Measurements from ENCODE around the gene CDH11.

The CDH11 gene

DNA sequence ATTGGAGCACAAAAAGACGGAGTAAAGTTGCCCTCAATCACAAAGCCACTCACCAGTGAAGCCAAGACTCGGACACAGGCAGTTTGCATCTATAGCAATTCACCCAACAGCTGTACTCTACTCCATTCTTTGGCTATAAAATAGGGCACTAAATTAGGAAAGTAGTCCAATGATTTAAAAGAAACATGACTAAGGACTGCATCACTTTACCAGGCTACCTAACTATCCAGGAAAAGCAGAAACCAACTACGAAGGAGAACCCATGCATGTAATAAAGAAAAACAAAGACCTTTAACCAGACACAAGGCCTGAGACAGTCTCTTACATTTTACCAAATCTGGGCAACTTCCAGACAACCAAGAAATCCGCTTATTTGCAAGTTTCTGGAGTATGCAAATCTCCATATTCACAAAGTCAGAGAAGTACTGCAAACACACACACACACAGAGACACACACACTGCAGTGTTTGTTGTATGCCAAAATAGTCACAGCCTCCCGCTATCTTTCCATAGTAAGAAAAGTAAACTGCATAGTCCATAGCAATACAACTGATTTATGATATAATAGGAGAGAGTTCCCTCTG is 59.8 kb downstream of the CDH11 start:
- no peaks in the 10 kb centered on the region for H3K9me3 ChIP-seq (ENCODE audit: low read length)
- H3K4me1 ChIP-seq (ENCODE audit: insufficient read depth, low read length, severe bottlenecking) = no peaks in the 10 kb centered on the region
- no peaks in the 10 kb centered on the region for H3K36me3 ChIP-seq (ENCODE audit: insufficient read depth, low read length)
- no peaks in the 10 kb centered on the region for H3K79me2 ChIP-seq (ENCODE audit: insufficient read depth, low read length)
- H3K27ac ChIP-seq (ENCODE audit: low read depth, low read length, poor library complexity, severe bottlenecking) = no peak overlapping the region
- no peaks in the 10 kb centered on the region for H3K27me3 ChIP-seq (ENCODE audit: insufficient read depth, low read length)
- no peak overlapping the region for H3K9ac ChIP-seq (ENCODE audit: low read length)
- H3K4me3 ChIP-seq (ENCODE audit: low read depth, low read length, poor library complexity, severe bottlenecking) = no peak overlapping the region
- H3K9me2 ChIP-seq (ENCODE audit: low read depth, low read length) = no peaks in the 10 kb centered on the region
- H3K4me2 ChIP-seq (ENCODE audit: low read length) = no peak overlapping the region
- H2AFZ ChIP-seq (ENCODE audit: low read length) = no peak overlapping the region
- no peaks in the 10 kb centered on the region for H4K20me1 ChIP-seq (ENCODE audit: insufficient read depth, low read length)
- TF ChIP-seq EZH2 (IDR thresholded peaks at IDR 0.05; ENCODE audit: borderline replicate concordance, low read length) = no peak
- TF ChIP-seq, protein P1, sequence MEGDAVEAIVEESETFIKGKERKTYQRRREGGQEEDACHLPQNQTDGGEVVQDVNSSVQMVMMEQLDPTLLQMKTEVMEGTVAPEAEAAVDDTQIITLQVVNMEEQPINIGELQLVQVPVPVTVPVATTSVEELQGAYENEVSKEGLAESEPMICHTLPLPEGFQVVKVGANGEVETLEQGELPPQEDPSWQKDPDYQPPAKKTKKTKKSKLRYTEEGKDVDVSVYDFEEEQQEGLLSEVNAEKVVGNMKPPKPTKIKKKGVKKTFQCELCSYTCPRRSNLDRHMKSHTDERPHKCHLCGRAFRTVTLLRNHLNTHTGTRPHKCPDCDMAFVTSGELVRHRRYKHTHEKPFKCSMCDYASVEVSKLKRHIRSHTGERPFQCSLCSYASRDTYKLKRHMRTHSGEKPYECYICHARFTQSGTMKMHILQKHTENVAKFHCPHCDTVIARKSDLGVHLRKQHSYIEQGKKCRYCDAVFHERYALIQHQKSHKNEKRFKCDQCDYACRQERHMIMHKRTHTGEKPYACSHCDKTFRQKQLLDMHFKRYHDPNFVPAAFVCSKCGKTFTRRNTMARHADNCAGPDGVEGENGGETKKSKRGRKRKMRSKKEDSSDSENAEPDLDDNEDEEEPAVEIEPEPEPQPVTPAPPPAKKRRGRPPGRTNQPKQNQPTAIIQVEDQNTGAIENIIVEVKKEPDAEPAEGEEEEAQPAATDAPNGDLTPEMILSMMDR (IDR thresholded peaks at IDR 0.05; ENCODE audit: low read length) = no peak
- H3F3A ChIP-seq (ENCODE audit: insufficient read depth, low read length) = no peaks in the 10 kb centered on the region

DNA sequence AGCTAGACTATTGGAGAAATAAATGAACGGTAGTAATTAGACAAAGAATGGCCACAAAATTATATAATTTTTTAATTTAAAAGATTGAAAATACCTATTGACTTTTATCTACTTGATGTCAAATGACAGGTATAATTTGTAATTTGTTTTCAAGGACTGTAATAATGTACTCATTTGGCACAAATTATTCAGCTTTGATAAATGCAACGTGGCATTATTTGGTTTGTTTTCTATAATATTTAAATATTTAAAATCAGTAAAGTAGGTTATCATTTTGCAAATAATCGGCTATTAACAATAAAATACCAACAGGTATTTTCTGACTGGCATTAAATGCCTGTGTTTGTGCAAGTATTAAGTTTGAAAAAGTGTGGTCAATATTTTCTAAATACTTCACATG is 60.6 kb downstream of the CDH11 start:
- H3K79me2 ChIP-seq (ENCODE audit: insufficient read depth, low read length) = no peaks in the 10 kb centered on the region
- no peak overlapping the region for H2AFZ ChIP-seq (ENCODE audit: low read length)
- TF ChIP-seq EZH2 (IDR thresholded peaks at IDR 0.05; ENCODE audit: borderline replicate concordance, low read length) = no peak
- TF ChIP-seq, protein P1 (IDR thresholded peaks at IDR 0.05; ENCODE audit: low read length) = no peak
- no peaks in the 10 kb centered on the region for H3K4me1 ChIP-seq (ENCODE audit: insufficient read depth, low read length, severe bottlenecking)
- no peak overlapping the region for H3K4me2 ChIP-seq (ENCODE audit: low read length)
- H3K27ac ChIP-seq (ENCODE audit: low read depth, low read length, poor library complexity, severe bottlenecking) = no peak overlapping the region
- no peaks in the 10 kb centered on the region for H3K36me3 ChIP-seq (ENCODE audit: insufficient read depth, low read length)
- H3K9me3 ChIP-seq (ENCODE audit: low read length) = no peaks in the 10 kb centered on the region
- H3K9me2 ChIP-seq (ENCODE audit: low read depth, low read length) = no peaks in the 10 kb centered on the region
- H3K27me3 ChIP-seq (ENCODE audit: insufficient read depth, low read length) = no peaks in the 10 kb centered on the region
- no peaks in the 10 kb centered on the region for H3F3A ChIP-seq (ENCODE audit: insufficient read depth, low read length)
- H3K4me3 ChIP-seq (ENCODE audit: low read depth, low read length, poor library complexity, severe bottlenecking) = no peak overlapping the region
- no peak overlapping the region for H3K9ac ChIP-seq (ENCODE audit: low read length)
- H4K20me1 ChIP-seq (ENCODE audit: insufficient read depth, low read length) = no peaks in the 10 kb centered on the region

DNA sequence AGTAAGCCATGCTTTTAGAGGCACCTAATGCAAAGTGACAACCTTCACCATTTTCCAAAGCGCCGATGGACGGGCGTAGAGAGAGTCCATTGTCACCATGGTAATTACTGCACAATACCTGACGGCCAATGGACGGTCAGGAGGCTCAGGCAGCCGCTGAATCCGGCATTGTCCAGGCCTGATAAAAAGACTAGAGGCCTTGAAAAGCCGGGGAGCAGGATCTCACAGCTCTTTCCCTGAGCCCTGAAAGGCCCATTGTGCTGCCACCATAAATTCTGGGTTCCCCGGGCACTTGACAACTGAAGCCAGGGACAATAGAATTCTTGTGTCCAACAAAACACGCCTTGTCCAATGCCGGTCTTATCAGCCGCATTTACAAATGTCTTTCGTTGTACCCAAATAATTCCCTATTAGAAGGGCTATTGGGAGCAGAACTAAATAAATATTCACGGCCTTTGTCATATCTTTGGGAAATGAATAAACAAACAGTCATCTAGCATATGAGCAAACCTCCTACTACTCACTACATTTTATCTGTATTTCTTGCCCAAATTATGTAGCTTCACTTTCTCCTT is 62.4 kb downstream of the CDH11 start:
- H3K4me3 ChIP-seq (ENCODE audit: low read depth, low read length, poor library complexity, severe bottlenecking) = no peak overlapping the region
- no peaks in the 10 kb centered on the region for H3K27me3 ChIP-seq (ENCODE audit: insufficient read depth, low read length)
- no peak overlapping the region for H2AFZ ChIP-seq (ENCODE audit: low read length)
- H3K9ac ChIP-seq (ENCODE audit: low read length) = no peak overlapping the region
- no peaks in the 10 kb centered on the region for H3F3A ChIP-seq (ENCODE audit: insufficient read depth, low read length)
- H3K4me2 ChIP-seq (ENCODE audit: low read length) = no peak overlapping the region
- no peaks in the 10 kb centered on the region for H3K4me1 ChIP-seq (ENCODE audit: insufficient read depth, low read length, severe bottlenecking)
- no peak overlapping the region for H3K27ac ChIP-seq (ENCODE audit: low read depth, low read length, poor library complexity, severe bottlenecking)
- no peaks in the 10 kb centered on the region for H3K36me3 ChIP-seq (ENCODE audit: insufficient read depth, low read length)
- H3K9me2 ChIP-seq (ENCODE audit: low read depth, low read length) = no peaks in the 10 kb centered on the region
- H3K79me2 ChIP-seq (ENCODE audit: insufficient read depth, low read length) = no peaks in the 10 kb centered on the region
- no peaks in the 10 kb centered on the region for H3K9me3 ChIP-seq (ENCODE audit: low read length)
- no peak for TF ChIP-seq EZH2 (IDR thresholded peaks at IDR 0.05; ENCODE audit: borderline replicate concordance, low read length)
- TF ChIP-seq, protein P1 (IDR thresholded peaks at IDR 0.05; ENCODE audit: low read length) = no peak
- H4K20me1 ChIP-seq (ENCODE audit: insufficient read depth, low read length) = no peaks in the 10 kb centered on the region
